SU-DHL-6 (cell line): Measurements from ENCODE around the gene THSD1.

Experiments used
- CTCF ChIP-seq: fragments of 200-600 bp; sonication (generic); IDR thresholded peaks from one replicate; pipeline ENCODE4 v1.5.1; 2017; ENCODE audit warnings: antibody characterized with exemption, mild to moderate bottlenecking, low read length, moderate library complexity; ENCODE audit not compliant: insufficient read depth, poor library complexity, severe bottlenecking
- EZH2phosphoT487 ChIP-seq: fragments of 200-600 bp; sonication (generic), shearing (Covaris generic); conservative IDR thresholded peaks from 2 replicates; pipeline ENCODE4 v1.6.1; 2018; ENCODE audit warnings: mild to moderate bottlenecking, antibody characterized with exemption, low read length, moderate library complexity, mixed read lengths

GRCh38 chr13:52345631-52346251 is 60.2 kb downstream of the THSD1 start:
- TF ChIP-seq CTCF (no peak), EZH2phosphoT487 (no peak)
